Measurements from ENCODE around the gene DDX47. TPM values are rescaled to one million over a fixed set of nuclear protein-coding genes. Genes with fewer than 3 reads are reported as not detected.
A peak's percentile ranks its signal among the peaks of the same experiment; 100 is the strongest.

DDX47 gene
- 47.3 and 48.0 TPM in 2 replicates for total RNA-seq
- long read RNA-seq, transcript DDX47-202 (12 exons, 1,817 nt): major isoform, 471 of 506 reads
- long read RNA-seq, transcript DDX47-212 (11 exons, 2,357 nt): minor isoform, 14 of 506 reads
- long read RNA-seq, partial matches to known transcripts: 14 of 506 reads
- long read RNA-seq, other reads (novel, unspliced or antisense): 1 of 506 reads

DNA sequence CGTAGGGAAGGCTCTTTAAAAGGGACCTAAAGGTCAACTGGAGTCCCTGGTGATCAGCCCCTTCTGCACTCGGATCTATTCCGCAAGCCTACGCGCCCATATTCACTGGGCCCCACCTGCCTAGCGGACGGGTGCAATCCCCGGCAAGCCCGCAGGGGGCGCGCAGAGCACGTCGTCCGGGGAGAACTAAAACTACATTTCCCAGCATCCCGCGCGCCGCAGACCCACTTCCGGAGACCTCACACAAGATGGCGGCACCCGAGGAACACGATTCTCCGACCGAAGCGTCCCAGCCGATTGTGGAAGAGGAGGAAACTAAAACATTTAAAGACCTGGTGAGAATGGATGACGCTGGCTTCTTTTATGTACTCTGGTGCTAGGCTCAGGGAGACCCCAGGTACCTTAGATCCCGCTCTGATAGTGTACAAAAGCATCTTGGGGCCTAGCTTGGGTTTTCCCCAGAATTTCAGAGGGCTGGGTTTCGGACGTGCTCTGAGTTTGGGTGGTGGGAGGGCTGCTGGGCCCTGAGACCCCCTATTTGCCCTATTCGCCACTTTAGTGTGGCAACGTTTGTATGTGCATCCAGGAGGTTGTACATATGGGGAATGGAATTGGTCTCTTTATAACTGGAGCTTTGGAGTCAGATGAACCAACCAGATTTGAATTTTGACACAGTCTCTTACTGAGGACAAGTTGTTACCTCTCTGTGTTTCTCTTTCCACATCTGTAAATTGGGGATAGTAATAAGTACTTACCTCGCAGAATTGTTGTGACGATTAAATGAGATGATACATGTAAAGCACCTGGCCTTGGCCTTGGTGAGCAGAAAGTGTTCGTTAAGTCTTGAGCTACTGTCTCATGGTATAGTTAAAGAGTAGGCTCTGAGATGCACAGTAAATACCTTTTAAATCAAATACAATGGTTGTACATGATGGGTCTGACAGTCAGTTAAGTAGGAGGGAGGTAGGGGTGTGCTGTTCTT, at the start of gene DDX47:
TSS of gene DDX47 (plus strand) at position 227 of the 982 bp plus-strand sequence. CDS start at position 249, 22 bp downstream.
- H3K27ac Mint-ChIP-seq (ENCODE audit: unreplicated experiment): peak within 1 kb of the TSS; percentile 86

DNA sequence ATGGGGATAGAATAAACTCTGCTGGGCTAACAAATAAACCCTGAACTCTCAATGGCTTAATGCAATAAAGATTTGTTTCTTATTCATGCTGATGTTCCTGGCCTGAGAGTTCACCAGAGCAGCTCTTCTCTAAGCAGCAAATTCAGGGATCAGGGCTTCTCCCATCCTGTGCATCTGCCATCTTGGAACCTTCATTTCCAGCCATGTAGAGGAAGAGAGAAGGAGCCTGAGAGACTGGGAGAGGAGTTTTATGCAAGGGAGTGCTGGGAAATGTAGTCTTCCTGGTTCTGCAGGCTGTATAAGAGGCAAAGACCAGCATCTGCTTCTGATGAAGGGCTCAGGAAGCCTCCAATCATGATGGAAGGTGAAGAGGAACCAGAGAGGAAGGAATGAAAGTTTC, 48.3 kb upstream of the DDX47 start:
- Mint-ChIP-seq H3K27ac (ENCODE audit: unreplicated experiment) (no peak overlapping the region), H3K4me3 (ENCODE audit: unreplicated experiment) (no peak overlapping the region), H3K9me3 (ENCODE audit: unreplicated experiment) (no peaks in the 10 kb centered on the region), H3K36me3 (ENCODE audit: unreplicated experiment) (no peaks in the 10 kb centered on the region), H3K4me1 (ENCODE audit: unreplicated experiment) (peaks cover 2% of the 10 kb centered on the region), H3K27me3 (ENCODE audit: unreplicated experiment) (no peaks in the 10 kb centered on the region)
- no peak for TF ChIP-seq CTCF (IDR thresholded peaks at IDR 0.05)
- no peak for DNase-seq (ENCODE audit: extremely low spot score, unreplicated experiment)

More for the DNA sequence above, at the start of gene DDX47:
- Mint-ChIP-seq H3K27me3 (ENCODE audit: unreplicated experiment) (no peaks in the 10 kb centered on the region), H3K4me3 (ENCODE audit: unreplicated experiment) (peak within 1 kb of the TSS; percentile 85), H3K4me1 (ENCODE audit: unreplicated experiment) (peaks cover 40% of the 10 kb centered on the region), H3K36me3 (ENCODE audit: unreplicated experiment) (peaks cover 15% of the 10 kb centered on the region), H3K9me3 (ENCODE audit: unreplicated experiment) (no peaks in the 10 kb centered on the region)
- TF ChIP-seq CTCF (IDR thresholded peaks at IDR 0.05): peak; percentile 94
- DNase-seq (ENCODE audit: extremely low spot score, unreplicated experiment): peak; percentile 98

- Mint-ChIP-seq H3K36me3 (ENCODE audit: unreplicated experiment) (peaks cover 2% of the 10 kb centered on the region), H3K4me3 (ENCODE audit: unreplicated experiment) (no peak overlapping the region), H3K27ac (ENCODE audit: unreplicated experiment) (no peak overlapping the region), H3K9me3 (ENCODE audit: unreplicated experiment) (peaks cover 4% of the 10 kb centered on the region), H3K27me3 (ENCODE audit: unreplicated experiment) (no peaks in the 10 kb centered on the region), H3K4me1 (ENCODE audit: unreplicated experiment) (peaks cover 5% of the 10 kb centered on the region)
- no peak for DNase-seq (ENCODE audit: extremely low spot score, unreplicated experiment)
- TF ChIP-seq CTCF (IDR thresholded peaks at IDR 0.05): no peak
Measured at GRCh38 chr12:12770262-12770661, 42.9 kb upstream of the DDX47 start.

DNA sequence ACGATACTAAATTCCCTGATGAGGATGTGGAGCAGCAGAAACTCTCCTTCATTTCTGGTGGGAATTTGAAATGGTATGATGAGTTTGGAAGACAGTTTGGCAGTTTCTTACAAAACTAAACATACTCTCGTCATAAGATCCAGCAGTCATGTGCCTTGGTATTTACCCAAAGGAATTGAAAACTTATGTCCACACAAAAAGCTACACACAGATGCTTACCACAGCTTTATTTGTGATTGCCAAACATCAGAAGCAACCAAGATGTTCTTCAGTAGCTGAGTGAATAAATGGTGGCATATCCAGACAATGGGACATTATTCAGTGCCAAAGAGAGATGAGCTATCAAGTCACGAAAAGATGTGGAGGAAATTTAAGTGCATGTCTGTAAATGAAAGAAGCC, 38.4 kb upstream of the DDX47 start:
- TF ChIP-seq CTCF (IDR thresholded peaks at IDR 0.05): no peak
- Mint-ChIP-seq H3K4me1 (ENCODE audit: unreplicated experiment) (peaks cover 21% of the 10 kb centered on the region), H3K27me3 (ENCODE audit: unreplicated experiment) (no peaks in the 10 kb centered on the region), H3K36me3 (ENCODE audit: unreplicated experiment) (peaks cover 2% of the 10 kb centered on the region), H3K27ac (ENCODE audit: unreplicated experiment) (no peak overlapping the region), H3K9me3 (ENCODE audit: unreplicated experiment) (peaks cover 4% of the 10 kb centered on the region), H3K4me3 (ENCODE audit: unreplicated experiment) (no peak overlapping the region)
- DNase-seq (ENCODE audit: extremely low spot score, unreplicated experiment): no peak

DNA sequence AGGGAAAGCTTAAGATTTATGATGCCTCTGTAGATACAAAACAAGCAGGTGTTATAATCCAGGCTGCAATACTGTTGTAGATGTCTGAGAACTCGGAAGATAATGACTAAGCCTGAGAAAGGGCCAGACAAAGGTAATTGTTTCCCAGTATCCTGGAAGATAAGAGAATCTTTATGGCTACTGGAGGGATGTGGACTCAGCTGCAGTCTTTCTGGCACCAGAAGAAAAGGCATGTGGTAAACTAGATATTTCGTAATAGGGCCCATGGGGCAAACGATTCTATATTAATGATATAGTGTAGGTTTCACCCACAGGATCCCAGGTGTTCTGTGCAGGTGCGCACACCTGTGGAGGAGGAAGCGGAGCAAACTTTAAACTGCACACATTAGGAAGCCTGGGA, 36.9 kb upstream of the DDX47 start:
- no peak for DNase-seq (ENCODE audit: extremely low spot score, unreplicated experiment)
- no peak overlapping the region for H3K4me3 Mint-ChIP-seq (ENCODE audit: unreplicated experiment)
- H3K4me1 Mint-ChIP-seq (ENCODE audit: unreplicated experiment): peaks cover 21% of the 10 kb centered on the region
- H3K9me3 Mint-ChIP-seq (ENCODE audit: unreplicated experiment): no peaks in the 10 kb centered on the region
- H3K27ac Mint-ChIP-seq (ENCODE audit: unreplicated experiment): no peak overlapping the region
- no peaks in the 10 kb centered on the region for H3K27me3 Mint-ChIP-seq (ENCODE audit: unreplicated experiment)
- TF ChIP-seq CTCF (IDR thresholded peaks at IDR 0.05): no peak
- H3K36me3 Mint-ChIP-seq (ENCODE audit: unreplicated experiment): no peaks in the 10 kb centered on the region

All from osteocyte (in vitro differentiated cells).